GM12878 (cell line): ENCODE measurements around the gene SIX3. TPM values are rescaled to one million over a fixed set of nuclear protein-coding genes. Genes with fewer than 3 reads are reported as not detected.

Source experiments
- ATAC-seq: fragments of 200-7000 bp; cut with Tn5 transposase; 3 replicates; pipeline ENCODE4 v1.9.1; 2020; ENCODE audit warnings: mild to moderate bottlenecking, moderate library complexity
- BruUV-seq: library from RNA; stranded (reverse); fragments of 400-500 nt; replicated peaks from 2 replicates; lab custom pipeline; 2021; lab: Mats Ljungman, UMichigan
- CTCF ChIA-PET: fragments of 300-600 bp; sonication (Branson Sonifier 250); formaldehyde crosslinking; extraction: SDS; loops from one replicate; lab custom pipeline; 2021; ENCODE audit warnings: inconsistent platforms; lab: Yijun Ruan, JAX
- POLR2A ChIA-PET: fragments of 350-600 bp; formaldehyde crosslinking; extraction: SDS; loops from one replicate; lab custom pipeline; 2021; ENCODE audit warnings: inconsistent platforms; lab: Charles Lee
- RAD21 ChIA-PET: fragments of 300-600 bp; sonication (Branson Sonifier 250); formaldehyde crosslinking; loops from one replicate; lab custom pipeline; 2023; ENCODE audit warnings: antibody characterized with exemption; ENCODE audit not compliant: unreplicated experiment; lab: Charles Lee
- SMC1A ChIA-PET: fragments of 300-600 bp; sonication (Branson Sonifier 250); formaldehyde crosslinking; loops from one replicate; lab custom pipeline; 2023; ENCODE audit not compliant: unreplicated experiment, uncharacterized antibody; lab: Charles Lee
- DNase-seq: peaks from one replicate; pipeline ENCODE4 v3.0.0-alpha.2; 2011; ENCODE audit warnings: low read depth, low spot score
- FAIRE-seq: peaks from 3 replicates; lab custom pipeline; 2011; peaks lifted over from hg19 to GRCh38; lab: Jason Lieb, UNC
- H2AFZ ChIP-seq: 2 replicates; pipeline ENCODE4 v1.6.0; 2011; ENCODE audit warnings: low read depth, low read length, control low read depth; ENCODE audit not compliant: control insufficient read depth
- H3K27ac ChIP-seq: 2 replicates; pipeline ENCODE4 v1.5.1; 2011; ENCODE audit warnings: control low read depth; ENCODE audit not compliant: control insufficient read depth, insufficient read depth
- H3K27me3 ChIP-seq, 2 experiments: replicated peaks in 1 of 2; 2 replicates each; pipeline versions ENCODE4 v1.6.0 to v1.6.1; 2011; ENCODE audit warnings: low read length in 1 of 2; ENCODE audit not compliant: control insufficient read depth in 2 of 2, insufficient read depth in 2 of 2
- H3K36me3 ChIP-seq, 2 experiments: 2 replicates each; pipeline ENCODE4 v1.5.1; 2011; ENCODE audit warnings: low read length in 1 of 2; ENCODE audit not compliant: control insufficient read depth in 2 of 2, insufficient read depth in 2 of 2
- H3K4me1 ChIP-seq: 2 replicates; pipeline ENCODE4 v1.6.1; 2011; ENCODE audit warnings: mild to moderate bottlenecking, low read length, moderate library complexity, mixed read lengths; ENCODE audit not compliant: control insufficient read depth, insufficient read depth
- H3K4me2 ChIP-seq: 2 replicates; pipeline ENCODE4 v1.6.0; 2011; ENCODE audit warnings: control low read depth; ENCODE audit not compliant: control insufficient read depth, insufficient read depth
- H3K4me3 ChIP-seq: fragments of 200-600 bp; sonication (generic); 2 replicates; pipeline ENCODE4 v1.5.1; 2016
- H3K79me2 ChIP-seq: 2 replicates; pipeline ENCODE4 v1.6.0; 2011; ENCODE audit warnings: low read length; ENCODE audit not compliant: control insufficient read depth, insufficient read depth
- H3K9ac ChIP-seq: 2 replicates; pipeline ENCODE4 v1.8.0; 2011; ENCODE audit warnings: low read length, control low read depth, mixed read lengths; ENCODE audit not compliant: control insufficient read depth, insufficient read depth
- H3K9me3 ChIP-seq: replicated peaks from 3 replicates; pipeline ENCODE4 v1.5.1; 2011; ENCODE audit warnings: mild to moderate bottlenecking, low read length; ENCODE audit not compliant: control insufficient read depth, insufficient read depth
- H4K20me1 ChIP-seq: 2 replicates; pipeline ENCODE4 v1.6.0; 2011; ENCODE audit not compliant: control insufficient read depth, insufficient read depth
- CHD4 ChIP-seq: fragments of 200-600 bp; sonication (generic); IDR thresholded peaks from 2 replicates; pipeline ENCODE4 v1.6.1; 2016; ENCODE audit warnings: mild to moderate bottlenecking
- GATAD2B ChIP-seq: fragments of 450-650 bp; conservative IDR thresholded peaks from 2 replicates; pipeline ENCODE4 v1.6.1; 2017; ENCODE audit warnings: low read depth, mild to moderate bottlenecking, moderate library complexity
- IKZF2 ChIP-seq, 2 experiments: fragments of 450-650 bp; IDR thresholded peaks; 2 replicates each; pipeline ENCODE4 v1.6.1; 2017; ENCODE audit warnings: mild to moderate bottlenecking in 2 of 2, moderate library complexity in 2 of 2
- KLF5 ChIP-seq: fragments of 450-650 bp; IDR thresholded peaks from 2 replicates; pipeline ENCODE4 v1.6.1; 2014; ENCODE audit warnings: mild to moderate bottlenecking; ENCODE audit not compliant: partially characterized antibody
- RAD21 ChIP-seq: IDR thresholded peaks from 2 replicates; pipeline ENCODE4 v1.6.1; 2011; ENCODE audit warnings: mild to moderate bottlenecking, low read depth, low read length, moderate library complexity; ENCODE audit not compliant: insufficient read depth
- SIX5 ChIP-seq: IDR thresholded peaks from 2 replicates; pipeline ENCODE4 v1.6.1; 2011; ENCODE audit warnings: mild to moderate bottlenecking, low read depth, low read length, moderate library complexity; ENCODE audit not compliant: severe bottlenecking
- ZBED1 ChIP-seq: IDR thresholded peaks from 2 replicates; pipeline ENCODE4 v1.6.1; 2016; ENCODE audit warnings: borderline replicate concordance
- ZNF24 ChIP-seq: fragments of 450-650 bp; IDR thresholded peaks from 2 replicates; pipeline ENCODE4 v1.6.1; 2017; ENCODE audit warnings: antibody characterized with exemption, mild to moderate bottlenecking
- WGBS: methylation state at CpG from one replicate; pipeline ENCODE4 v1.1.6; 2016; ENCODE audit warnings: low lambda C conversion rate; ENCODE audit not compliant: insufficient replicate concordance, insufficient coverage; ENCODE audit errors: missing lambda C conversion rate; 5-methylcytosine and 5-hydroxymethylcytosine counted together
- in situ Hi-C: fragments of 300-500 bp; cut with MboI; formaldehyde crosslinking; loops from 9 replicates; pipeline ENCODE4 v1.14.3; 2018; ENCODE audit warnings: mixed read lengths
- intact Hi-C: fragments of 100-400 bp; cut with micrococcal nuclease; formaldehyde crosslinking; loops from one replicate; pipeline ENCODE4 v1.14.2; 2022; ENCODE audit not compliant: unreplicated experiment
- polyA plus RNA-seq, 11 experiments: library from polyadenylated mRNA; depleted of rRNA in 4 of 11; unstranded in 6 of 11; stranded (reverse) in 5 of 11; fragments of >200 nt; fragmentation: Nextera tagmentation in 4 of 11; fragmentation: Illumina TruSeq in 1 of 11; extraction: Ambion mirVana in 4 of 11; extraction: Trizol in 1 of 11; gene quantifications; 1 replicate in 1 of 11; 2 replicates in 10 of 11; pipeline versions ENCODE4 v1.2.1 to v1.2.3, GENCODE V29; 2011 to 2016; ENCODE audit warnings: inconsistent platforms in 2 of 11, missing spikeins in 2 of 11, low read depth in 1 of 11
- total RNA-seq, 4 experiments: library from RNA; depleted of rRNA in 3 of 4; stranded (reverse); fragments of >200 nt in 3 of 4; fragmentation: Illumina TruSeq in 1 of 4; extraction: Trizol in 1 of 4; gene quantifications; 2 replicates each; pipeline versions ENCODE4 v1.2.1 to v1.2.3, GENCODE V29; 2013 to 2021
- TF ChIP-seq, protein P1 (sequence below): fragments of 450-650 bp; IDR thresholded peaks from 2 replicates; pipeline ENCODE4 v1.6.1; 2018; ENCODE audit warnings: borderline replicate concordance, mild to moderate bottlenecking; ENCODE audit not compliant: partially characterized antibody
- TF ChIP-seq, protein P2 (sequence below): IDR thresholded peaks from 2 replicates; pipeline ENCODE4 v1.6.1; 2011; ENCODE audit warnings: borderline replicate concordance, low read depth, mild to moderate bottlenecking, moderate library complexity, mixed read lengths, low read length; ENCODE audit not compliant: insufficient read depth; ENCODE audit errors: extremely low read length

Gene SIX3
- total and polyA plus RNA-seq, 10 of the 15 experiments (the other 5 are each of a cell fraction or from before 2014, with no cell fraction given) = 0.05 to 0.42 (median 0.13) TPM; not detected in 4

DNA sequence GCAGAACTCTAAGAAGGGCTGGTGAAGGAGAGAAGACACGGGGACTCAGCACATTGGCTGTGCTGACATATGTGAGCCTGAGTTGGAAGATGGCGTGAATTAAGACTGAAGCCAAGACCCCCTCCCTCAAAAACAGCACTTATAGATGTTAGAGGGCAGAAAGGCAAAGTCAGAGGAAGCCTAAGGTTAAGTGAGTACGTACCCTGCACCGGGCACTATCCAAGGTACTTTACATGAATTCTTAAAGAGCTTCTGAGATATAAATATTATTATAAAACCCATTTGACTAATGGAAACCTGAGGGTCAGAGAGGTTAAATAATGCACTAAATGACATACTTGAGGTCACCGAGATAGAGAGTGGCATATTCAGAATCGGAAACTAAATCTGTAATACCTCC is 25.6 kb downstream of the SIX3 start:
- Histone ChIP-seq H4K20me1 (no peaks in the 10 kb centered on the region), H3K79me2 (no peaks in the 10 kb centered on the region), H3K4me1 (no peaks in the 10 kb centered on the region), H3K9me3 (no peaks in the 10 kb centered on the region), H3K4me3 (no peak overlapping the region), H2AFZ (no peak overlapping the region), H3K4me2 (no peak overlapping the region), H3K27ac (no peak overlapping the region), H3K9ac (no peak overlapping the region), H3K36me3 (no peaks in the 10 kb centered on the region), H3K27me3 (peaks cover 0 to 2% of the 10 kb centered on the region in 2 experiments; a peak in 1 of 4 replicates)
- FAIRE-seq (no peak), DNase-seq (no peak), ATAC-seq (no peak)
- CTCF ChIA-PET = interaction anchor here (1.1 to 1.3 kb wide), 2 partner anchors 14 to 18 kb away, joined by 4 to 5 read pairs; no protein-coding TSS in a partner anchor
- intact Hi-C loops (no loop called here), in situ Hi-C loops (no loop called here)
- SMC1A ChIA-PET = no interaction called here
- BruUV-seq = no TSS peak
- POLR2A ChIA-PET = no interaction called here
- RAD21 ChIA-PET = no interaction called here
- no peak for TF ChIP-seq CHD4
- no peak for TF ChIP-seq GATAD2B
- TF ChIP-seq ZBED1 = no peak
- no peak for TF ChIP-seq SIX5
- TF ChIP-seq RAD21 = no peak
- no peak for TF ChIP-seq IKZF2 (IDR thresholded peaks at IDR 0.05)
- TF ChIP-seq, protein P1, sequence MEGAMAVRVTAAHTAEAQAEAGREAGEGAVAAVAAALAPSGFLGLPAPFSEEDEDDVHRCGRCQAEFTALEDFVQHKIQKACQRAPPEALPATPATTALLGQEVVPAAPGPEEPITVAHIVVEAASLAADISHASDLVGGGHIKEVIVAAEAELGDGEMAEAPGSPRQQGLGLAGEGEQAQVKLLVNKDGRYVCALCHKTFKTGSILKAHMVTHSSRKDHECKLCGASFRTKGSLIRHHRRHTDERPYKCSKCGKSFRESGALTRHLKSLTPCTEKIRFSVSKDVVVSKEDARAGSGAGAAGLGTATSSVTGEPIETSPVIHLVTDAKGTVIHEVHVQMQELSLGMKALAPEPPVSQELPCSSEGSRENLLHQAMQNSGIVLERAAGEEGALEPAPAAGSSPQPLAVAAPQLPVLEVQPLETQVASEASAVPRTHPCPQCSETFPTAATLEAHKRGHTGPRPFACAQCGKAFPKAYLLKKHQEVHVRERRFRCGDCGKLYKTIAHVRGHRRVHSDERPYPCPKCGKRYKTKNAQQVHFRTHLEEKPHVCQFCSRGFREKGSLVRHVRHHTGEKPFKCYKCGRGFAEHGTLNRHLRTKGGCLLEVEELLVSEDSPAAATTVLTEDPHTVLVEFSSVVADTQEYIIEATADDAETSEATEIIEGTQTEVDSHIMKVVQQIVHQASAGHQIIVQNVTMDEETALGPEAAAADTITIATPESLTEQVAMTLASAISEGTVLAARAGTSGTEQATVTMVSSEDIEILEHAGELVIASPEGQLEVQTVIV = no peak
- TF ChIP-seq KLF5 = no peak
- no peak for TF ChIP-seq ZNF24
- TF ChIP-seq, protein P2, sequence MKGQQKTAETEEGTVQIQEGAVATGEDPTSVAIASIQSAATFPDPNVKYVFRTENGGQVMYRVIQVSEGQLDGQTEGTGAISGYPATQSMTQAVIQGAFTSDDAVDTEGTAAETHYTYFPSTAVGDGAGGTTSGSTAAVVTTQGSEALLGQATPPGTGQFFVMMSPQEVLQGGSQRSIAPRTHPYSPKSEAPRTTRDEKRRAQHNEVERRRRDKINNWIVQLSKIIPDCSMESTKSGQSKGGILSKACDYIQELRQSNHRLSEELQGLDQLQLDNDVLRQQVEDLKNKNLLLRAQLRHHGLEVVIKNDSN = no peak
- WGBS = 55% methylated on average over 6 of the region's 6 CpGs
